GM12878 (cell line): ENCODE data around the gene SMARCB1. TPM values are rescaled to one million over a fixed set of nuclear protein-coding genes. Genes with fewer than 3 reads are reported as not detected.

Experiments
- ATAC-seq: fragments of 200-7000 bp; cut with Tn5 transposase; 3 replicates; pipeline ENCODE4 v1.9.1; 2020; ENCODE audit warnings: mild to moderate bottlenecking, moderate library complexity
- BruUV-seq: library from RNA; stranded (reverse); fragments of 400-500 nt; replicated peaks from 2 replicates; lab custom pipeline; 2021; lab: Mats Ljungman, UMichigan
- CTCF ChIA-PET: fragments of 300-600 bp; sonication (Branson Sonifier 250); formaldehyde crosslinking; extraction: SDS; loops from one replicate; lab custom pipeline; 2021; ENCODE audit warnings: inconsistent platforms; lab: Yijun Ruan, JAX
- POLR2A ChIA-PET: fragments of 350-600 bp; formaldehyde crosslinking; extraction: SDS; loops from one replicate; lab custom pipeline; 2021; ENCODE audit warnings: inconsistent platforms; lab: Charles Lee
- RAD21 ChIA-PET: fragments of 300-600 bp; sonication (Branson Sonifier 250); formaldehyde crosslinking; loops from one replicate; lab custom pipeline; 2023; ENCODE audit warnings: antibody characterized with exemption; ENCODE audit not compliant: unreplicated experiment; lab: Charles Lee
- SMC1A ChIA-PET: fragments of 300-600 bp; sonication (Branson Sonifier 250); formaldehyde crosslinking; loops from one replicate; lab custom pipeline; 2023; ENCODE audit not compliant: unreplicated experiment, uncharacterized antibody; lab: Charles Lee
- DNase-seq: peaks from one replicate; pipeline ENCODE4 v3.0.0-alpha.2; 2011; ENCODE audit warnings: low read depth, low spot score
- FAIRE-seq: peaks from 3 replicates; lab custom pipeline; 2011; peaks lifted over from hg19 to GRCh38; lab: Jason Lieb, UNC
- H2AFZ ChIP-seq: 2 replicates; pipeline ENCODE4 v1.6.0; 2011; ENCODE audit warnings: low read depth, low read length, control low read depth; ENCODE audit not compliant: control insufficient read depth
- H3K27ac ChIP-seq: 2 replicates; pipeline ENCODE4 v1.5.1; 2011; ENCODE audit warnings: control low read depth; ENCODE audit not compliant: control insufficient read depth, insufficient read depth
- H3K27me3 ChIP-seq, 2 experiments: replicated peaks in 1 of 2; 2 replicates each; pipeline versions ENCODE4 v1.6.0 to v1.6.1; 2011; ENCODE audit warnings: low read length in 1 of 2; ENCODE audit not compliant: control insufficient read depth in 2 of 2, insufficient read depth in 2 of 2
- H3K36me3 ChIP-seq, 2 experiments: 2 replicates each; pipeline ENCODE4 v1.5.1; 2011; ENCODE audit warnings: low read length in 1 of 2; ENCODE audit not compliant: control insufficient read depth in 2 of 2, insufficient read depth in 2 of 2
- H3K4me1 ChIP-seq: 2 replicates; pipeline ENCODE4 v1.6.1; 2011; ENCODE audit warnings: mild to moderate bottlenecking, low read length, moderate library complexity, mixed read lengths; ENCODE audit not compliant: control insufficient read depth, insufficient read depth
- H3K4me2 ChIP-seq: 2 replicates; pipeline ENCODE4 v1.6.0; 2011; ENCODE audit warnings: control low read depth; ENCODE audit not compliant: control insufficient read depth, insufficient read depth
- H3K4me3 ChIP-seq: fragments of 200-600 bp; sonication (generic); 2 replicates; pipeline ENCODE4 v1.5.1; 2016
- H3K79me2 ChIP-seq: 2 replicates; pipeline ENCODE4 v1.6.0; 2011; ENCODE audit warnings: low read length; ENCODE audit not compliant: control insufficient read depth, insufficient read depth
- H3K9ac ChIP-seq: 2 replicates; pipeline ENCODE4 v1.8.0; 2011; ENCODE audit warnings: low read length, control low read depth, mixed read lengths; ENCODE audit not compliant: control insufficient read depth, insufficient read depth
- H3K9me3 ChIP-seq: replicated peaks from 3 replicates; pipeline ENCODE4 v1.5.1; 2011; ENCODE audit warnings: mild to moderate bottlenecking, low read length; ENCODE audit not compliant: control insufficient read depth, insufficient read depth
- H4K20me1 ChIP-seq: 2 replicates; pipeline ENCODE4 v1.6.0; 2011; ENCODE audit not compliant: control insufficient read depth, insufficient read depth
- CEBPB ChIP-seq, 2 experiments: fragments of 150-350 bp in 1 of 2; IDR thresholded peaks; 2 replicates each; pipeline ENCODE4 v1.6.1; 2012 to 2014; ENCODE audit warnings: low read depth in 2 of 2, low read length in 2 of 2, borderline replicate concordance in 1 of 2, inconsistent platforms in 1 of 2
- CTCF ChIP-seq, 3 experiments: IDR thresholded peaks in 2 of 3; conservative IDR thresholded peaks in 1 of 3; 2 replicates each; pipeline ENCODE4 v1.5.1; 2011; ENCODE audit warnings: low read depth in 3 of 3, low read length in 3 of 3, mild to moderate bottlenecking in 3 of 3, control low read depth in 2 of 3, moderate library complexity in 2 of 3, inconsistent platforms in 1 of 3, mixed read lengths in 1 of 3; ENCODE audit not compliant: control insufficient read depth in 2 of 3, insufficient read depth in 1 of 3; ENCODE audit errors: extremely low read depth in 1 of 3
- HCFC1 ChIP-seq: fragments of 150-350 bp; IDR thresholded peaks from 2 replicates; pipeline ENCODE4 v1.6.1; 2014; ENCODE audit warnings: low read length
- IKZF1 ChIP-seq: fragments of 450-650 bp; conservative IDR thresholded peaks from 2 replicates; pipeline ENCODE4 v1.6.1; 2017; ENCODE audit warnings: antibody characterized with exemption, mild to moderate bottlenecking
- IKZF2 ChIP-seq, 2 experiments: fragments of 450-650 bp; IDR thresholded peaks; 2 replicates each; pipeline ENCODE4 v1.6.1; 2017; ENCODE audit warnings: mild to moderate bottlenecking in 2 of 2, moderate library complexity in 2 of 2
- NKRF ChIP-seq: fragments of 450-650 bp; conservative IDR thresholded peaks from 2 replicates; pipeline ENCODE4 v1.6.1; 2017; ENCODE audit warnings: mild to moderate bottlenecking, moderate library complexity
- NR2C1 ChIP-seq: fragments of 450-650 bp; IDR thresholded peaks from 2 replicates; pipeline ENCODE4 v1.6.1; 2017; ENCODE audit warnings: antibody characterized with exemption, mild to moderate bottlenecking, moderate library complexity
- NR2F1 ChIP-seq: fragments of 450-650 bp; conservative IDR thresholded peaks from 2 replicates; pipeline ENCODE4 v1.6.1; 2017; ENCODE audit warnings: mild to moderate bottlenecking
- POLR2AphosphoS5 ChIP-seq: IDR thresholded peaks from 2 replicates; pipeline ENCODE4 v1.6.1; 2011; ENCODE audit warnings: mild to moderate bottlenecking, low read length, inconsistent platforms
- RFX5 ChIP-seq: IDR thresholded peaks from 2 replicates; pipeline ENCODE4 v1.6.1; 2011; ENCODE audit warnings: low read depth, low read length, improper control_type of control experiment
- TAF1 ChIP-seq: IDR thresholded peaks from 2 replicates; pipeline ENCODE4 v1.6.1; 2011; ENCODE audit warnings: mild to moderate bottlenecking, low read depth, low read length, borderline replicate concordance
- ZNF687 ChIP-seq: fragments of 450-650 bp; IDR thresholded peaks from 2 replicates; pipeline ENCODE4 v1.6.1; 2017; ENCODE audit warnings: mild to moderate bottlenecking, moderate library complexity
- WGBS: methylation state at CpG from one replicate; pipeline ENCODE4 v1.1.6; 2016; ENCODE audit warnings: low lambda C conversion rate; ENCODE audit not compliant: insufficient replicate concordance, insufficient coverage; ENCODE audit errors: missing lambda C conversion rate; 5-methylcytosine and 5-hydroxymethylcytosine counted together
- in situ Hi-C: fragments of 300-500 bp; cut with MboI; formaldehyde crosslinking; loops from 9 replicates; pipeline ENCODE4 v1.14.3; 2018; ENCODE audit warnings: mixed read lengths
- intact Hi-C: fragments of 100-400 bp; cut with micrococcal nuclease; formaldehyde crosslinking; loops from one replicate; pipeline ENCODE4 v1.14.2; 2022; ENCODE audit not compliant: unreplicated experiment
- polyA plus RNA-seq, 11 experiments: library from polyadenylated mRNA; depleted of rRNA in 4 of 11; unstranded in 6 of 11; stranded (reverse) in 5 of 11; fragments of >200 nt; fragmentation: Nextera tagmentation in 4 of 11; fragmentation: Illumina TruSeq in 1 of 11; extraction: Ambion mirVana in 4 of 11; extraction: Trizol in 1 of 11; gene quantifications; 1 replicate in 1 of 11; 2 replicates in 10 of 11; pipeline versions ENCODE4 v1.2.1 to v1.2.3, GENCODE V29; 2011 to 2016; ENCODE audit warnings: inconsistent platforms in 2 of 11, missing spikeins in 2 of 11, low read depth in 1 of 11
- total RNA-seq, 4 experiments: library from RNA; depleted of rRNA in 3 of 4; stranded (reverse); fragments of >200 nt in 3 of 4; fragmentation: Illumina TruSeq in 1 of 4; extraction: Trizol in 1 of 4; gene quantifications; 2 replicates each; pipeline versions ENCODE4 v1.2.1 to v1.2.3, GENCODE V29; 2013 to 2021

SMARCB1 gene
- total and polyA plus RNA-seq, 10 of the 15 experiments (the other 5 are each of a cell fraction or from before 2014, with no cell fraction given) = 9.1 to 215 (median 183) TPM

GRCh38 chr22:23856721-23857605, 70.2 kb downstream of the SMARCB1 start:
- ATAC-seq (peak; percentile 75), DNase-seq (no peak), FAIRE-seq (no peak)
- no TSS peak for BruUV-seq
- Histone ChIP-seq H3K79me2 (peaks cover 7% of the 10 kb centered on the region), H3K27ac (peak overlapping the region; percentile 88), H3K4me3 (peak overlapping the region; percentile 82), H4K20me1 (no peaks in the 10 kb centered on the region), H3K4me2 (peak overlapping the region; percentile 94), H3K9ac (peak overlapping the region; percentile 94), H3K36me3 (no peaks in the 10 kb centered on the region), H3K27me3 (no peaks in the 10 kb centered on the region), H2AFZ (peak overlapping the region; percentile 94), H3K9me3 (no peaks in the 10 kb centered on the region), H3K4me1 (peaks cover 11% of the 10 kb centered on the region)
- 10% methylated on average over 54 of the region's 58 CpGs for WGBS
- in situ Hi-C loops = no loop called here
- CTCF ChIA-PET = interaction anchor here (0.6 to 2.9 kb wide), 16 partner anchors 7 to 300 kb away, joined by 3 to 45 read pairs (median 4); partner anchors contain the start of genes CHCHD10 and MIF
- RAD21 ChIA-PET = interaction anchor here (0.6 to 3.4 kb wide), 16 partner anchors 7 to 1004 kb away, joined by 3 to 30 read pairs (median 4); partner anchors contain the start of genes C22orf15, CABIN1, CHCHD10 and DERL3
- intact Hi-C loops = no loop called here
- POLR2A ChIA-PET = interaction anchor here (0.6 to 3.7 kb wide), 12 partner anchors 12 to 214 kb away, joined by 3 to 41 read pairs (median 6); partner anchors contain the start of genes MIF and SMARCB1
- SMC1A ChIA-PET = interaction anchor here (0.8 to 3.0 kb wide), 11 partner anchors 7 to 153 kb away, joined by 3 to 18 read pairs (median 4); partner anchors contain the start of genes CHCHD10, DERL3 and MIF
- TF ChIP-seq POLR2AphosphoS5 (0 out of 2 replicates have a peak, but pooled peaks have one; percentile 22), IKZF1 (peak; percentile 19), TAF1 (0 out of 2 replicates have a peak, but pooled peaks have one; percentile 5), IKZF2 (IDR thresholded peaks at IDR 0.05) (0 out of 4 replicates have a peak, but pooled peaks of 1 of the 2 experiments have one; percentile 18), ZNF687 (0 out of 2 replicates have a peak, but pooled peaks have one; percentile 0), NR2C1 (peak; percentile 83), HCFC1 (no peak), NKRF (0 out of 2 replicates have a peak, but pooled peaks have one; percentile 22), CTCF (IDR thresholded peaks at IDR 0.05 in 2 of 3, conservative IDR thresholded peaks at IDR 0.05 in 1 of 3; ENCODE audit: control insufficient read depth in 2 of 3, extremely low read depth in 1 of 3, insufficient read depth in 1 of 3, low read depth in 3 of 3, low read length in 3 of 3) (peak in 2 of 3 experiments; percentile 12 to 28; a peak in 2 of 6 replicates), RFX5 (no peak), CEBPB (IDR thresholded peaks at IDR 0.05; ENCODE audit: borderline replicate concordance in 1 of 2, low read depth in 2 of 2, low read length in 2 of 2) (no peak), NR2F1 (peak; percentile 71)
